Non-pigmented ciliary epithelial cell (primary cell): Measurements from ENCODE around the gene PTF1A.

Source experiments
- DNase-seq: peaks from one replicate; pipeline ENCODE4 v3.0.0-alpha.2; 2010; ENCODE audit warnings: low read depth

PTF1A gene

GRCh38 chr10:23191764-23192711 lies at the start of gene PTF1A:
PTF1A (plus strand) TSS chr10:23192312; CDS start chr10:23192531, 219 bp downstream.
- no peak for DNase-seq

GRCh38 chr10:23146258-23146657 lies 45.9 kb upstream of the PTF1A start:
- no peak for DNase-seq

DNA sequence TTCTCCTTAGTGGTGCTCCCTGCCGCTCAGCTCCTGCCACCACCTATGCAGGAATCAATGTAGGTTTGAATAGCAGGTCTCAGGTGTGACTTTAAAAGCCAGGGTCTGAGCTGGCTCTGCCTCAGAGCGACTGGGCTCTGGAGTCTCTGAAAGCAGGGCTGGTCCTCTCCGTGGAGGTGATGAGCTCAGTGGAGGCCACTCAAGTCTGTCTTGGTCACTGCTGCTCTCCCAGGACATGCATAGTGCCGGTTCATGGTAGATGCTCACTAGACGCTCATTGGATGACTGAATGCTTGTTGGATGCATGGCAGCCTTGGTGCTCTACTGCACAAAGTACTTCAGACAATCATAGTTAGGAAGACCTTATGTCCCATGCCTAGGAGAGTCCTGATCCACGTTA lies 45.1 kb upstream of the PTF1A start:
- no peak for DNase-seq

DNA sequence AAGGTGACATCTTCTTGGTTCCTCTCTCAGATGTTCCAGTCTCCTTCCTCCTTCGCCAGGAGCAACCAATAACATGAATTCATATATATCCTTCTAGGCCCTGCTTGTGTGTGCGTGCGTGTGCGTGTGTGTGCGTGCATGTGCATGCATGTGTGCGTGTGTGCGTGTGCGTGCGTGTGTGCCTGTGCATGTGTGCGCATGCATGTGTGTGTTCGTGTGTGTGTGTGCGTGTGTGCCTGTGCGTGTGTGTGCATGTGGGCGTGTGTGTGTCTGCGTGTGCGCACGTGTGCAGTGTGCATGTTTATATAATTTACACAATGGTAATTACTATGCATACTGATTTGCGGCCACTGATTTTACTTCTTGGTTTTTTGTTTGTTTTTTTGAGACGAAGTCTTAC lies 43.9 kb upstream of the PTF1A start:
- DNase-seq = no peak

DNA sequence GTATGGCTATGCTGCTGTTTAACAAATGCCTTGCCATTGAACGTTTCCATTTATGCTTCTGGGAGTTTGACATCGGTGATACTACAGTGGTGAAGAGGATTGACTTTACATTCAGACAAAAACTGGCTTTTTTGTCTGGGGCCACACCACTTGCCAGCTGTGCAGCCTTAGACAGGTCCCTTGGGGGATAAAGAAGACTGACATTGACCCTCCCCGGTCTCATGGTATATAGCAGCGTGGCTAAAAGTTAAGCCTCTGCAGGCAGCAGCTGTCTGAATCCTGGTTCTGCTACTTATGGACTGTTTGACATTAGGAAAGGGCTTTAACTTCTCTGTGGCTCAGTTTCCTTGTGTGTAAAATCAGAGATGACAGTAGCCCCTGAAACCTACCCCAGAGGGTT lies 42.0 kb upstream of the PTF1A start:
- no peak for DNase-seq

GRCh38 chr10:23150610-23151009 lies 41.5 kb upstream of the PTF1A start:
- DNase-seq = no peak

DNA sequence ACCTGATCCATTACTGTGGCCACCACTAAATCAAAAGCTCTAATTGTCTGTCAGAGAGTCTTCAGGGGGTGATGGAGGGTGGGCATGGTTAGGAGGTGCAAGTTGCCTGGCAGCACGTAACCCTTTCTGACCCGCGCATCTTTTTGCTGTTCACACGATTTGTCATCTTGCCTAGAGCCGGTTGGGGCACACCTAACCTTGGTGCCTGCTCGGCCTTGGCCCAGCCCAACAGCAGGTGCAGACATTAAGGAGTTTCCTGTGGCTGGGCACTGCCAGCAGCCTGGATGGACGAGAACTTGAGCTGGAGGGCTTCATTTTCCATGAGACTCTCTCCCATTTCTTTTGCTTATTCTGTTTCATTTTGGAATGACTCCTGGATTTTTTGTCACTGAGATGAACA lies 41.0 kb upstream of the PTF1A start:
- DNase-seq = no peak

DNA sequence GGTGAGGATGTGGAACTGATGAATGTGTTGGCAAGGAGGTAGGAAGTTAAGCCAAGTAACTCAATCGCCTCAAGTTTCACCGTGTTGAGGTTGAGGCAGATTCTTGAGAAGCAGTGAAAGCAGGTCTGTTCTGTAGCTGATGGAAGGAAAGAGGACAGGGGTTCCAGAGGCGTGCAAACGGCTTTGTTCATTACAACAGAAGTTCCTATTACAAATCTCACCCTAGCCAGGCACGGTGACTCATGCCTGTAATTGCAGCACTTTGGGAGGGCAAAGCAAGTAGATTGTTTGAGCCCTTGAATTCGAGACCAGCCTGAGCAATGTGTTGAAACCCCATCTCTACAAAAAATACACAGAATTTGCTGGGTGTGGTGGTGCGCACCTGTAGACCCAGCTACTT lies 36.9 kb upstream of the PTF1A start:
- no peak for DNase-seq

GRCh38 chr10:23156447-23157150 lies 35.5 kb upstream of the PTF1A start:
- DNase-seq = no peak

GRCh38 chr10:23157239-23157681 lies 34.9 kb upstream of the PTF1A start:
- no peak for DNase-seq

DNA sequence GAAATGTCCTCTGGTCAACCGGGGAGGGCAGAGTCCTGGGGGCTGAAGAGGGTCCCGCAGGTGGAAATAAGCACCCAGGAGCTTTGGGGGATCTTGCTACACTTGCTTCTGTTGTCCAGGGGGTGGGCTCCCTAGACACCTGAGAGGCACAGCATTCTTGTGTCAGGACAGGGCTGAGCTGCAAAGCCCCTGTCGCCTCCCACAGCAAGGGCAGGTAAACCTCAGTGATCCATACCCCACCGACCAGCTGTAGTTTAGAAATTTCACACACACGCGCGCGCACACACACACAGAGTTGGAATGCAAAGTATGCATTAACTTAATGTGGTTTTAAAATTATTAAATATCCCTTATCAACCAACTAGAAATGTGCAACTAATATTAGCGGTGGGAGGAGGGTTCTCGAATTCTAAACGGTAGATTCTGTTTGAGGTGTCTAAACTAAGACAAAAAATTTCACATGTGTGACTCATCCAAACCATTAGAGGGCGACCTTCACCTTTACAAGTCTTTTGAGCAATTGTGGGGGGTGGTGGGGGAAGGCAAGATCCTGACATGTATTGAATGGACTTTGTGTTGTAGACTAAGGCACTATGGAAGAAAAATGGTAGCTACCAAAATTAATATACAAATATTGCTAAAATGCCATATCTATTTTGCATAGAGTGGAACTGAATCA lies 34.3 kb upstream of the PTF1A start:
- peak; percentile 9 for DNase-seq

DNA sequence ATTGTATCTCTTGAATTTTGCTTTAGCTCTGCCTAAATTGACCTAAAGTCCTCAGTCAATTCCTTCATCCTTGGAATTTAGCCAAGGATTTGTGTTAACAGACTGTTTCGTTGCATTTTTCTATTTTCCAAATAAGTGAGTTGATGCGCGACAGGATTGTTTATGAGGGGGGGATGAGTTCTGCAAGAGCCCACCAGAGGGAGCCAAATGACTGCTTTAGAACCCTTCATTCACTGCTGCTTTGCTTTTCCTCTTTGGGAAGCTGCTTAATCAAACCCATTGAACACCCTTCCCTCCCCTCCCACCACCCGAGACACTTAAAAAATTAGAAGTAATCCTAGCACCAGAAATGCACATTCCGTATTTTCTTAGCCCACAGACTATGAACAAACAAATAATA lies 33.7 kb upstream of the PTF1A start:
- peak; percentile 14 for DNase-seq

DNA sequence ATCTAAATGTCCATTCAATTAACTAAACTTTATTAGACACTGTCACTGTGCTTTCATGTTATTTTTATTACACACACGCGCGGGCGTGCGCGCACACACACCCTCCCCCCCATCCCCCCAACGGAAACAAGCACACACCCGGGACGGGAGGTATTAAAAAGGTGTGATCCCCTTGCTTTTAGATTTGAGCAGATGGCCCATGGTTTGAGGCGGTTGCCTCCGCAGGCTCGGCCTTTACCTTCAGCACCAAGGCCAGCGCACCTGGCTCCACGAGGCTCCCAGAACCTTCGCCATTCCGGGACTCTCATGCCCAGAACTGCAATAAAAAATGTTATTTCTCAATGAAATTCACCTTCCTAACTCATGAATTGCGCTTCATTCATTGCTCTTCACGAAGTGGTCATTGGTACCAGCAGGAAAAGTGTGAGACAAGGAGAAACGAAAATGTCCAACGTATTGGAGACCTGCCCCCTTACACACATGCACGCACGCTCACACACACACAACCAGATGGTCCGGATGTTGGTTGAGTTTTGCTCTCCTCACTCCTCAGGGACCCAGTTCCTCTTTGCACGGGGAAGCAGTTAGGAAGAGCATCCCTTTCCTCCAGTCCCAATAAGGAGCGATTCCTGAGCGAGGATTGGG lies 20.8 kb upstream of the PTF1A start:
- no peak for DNase-seq

DNA sequence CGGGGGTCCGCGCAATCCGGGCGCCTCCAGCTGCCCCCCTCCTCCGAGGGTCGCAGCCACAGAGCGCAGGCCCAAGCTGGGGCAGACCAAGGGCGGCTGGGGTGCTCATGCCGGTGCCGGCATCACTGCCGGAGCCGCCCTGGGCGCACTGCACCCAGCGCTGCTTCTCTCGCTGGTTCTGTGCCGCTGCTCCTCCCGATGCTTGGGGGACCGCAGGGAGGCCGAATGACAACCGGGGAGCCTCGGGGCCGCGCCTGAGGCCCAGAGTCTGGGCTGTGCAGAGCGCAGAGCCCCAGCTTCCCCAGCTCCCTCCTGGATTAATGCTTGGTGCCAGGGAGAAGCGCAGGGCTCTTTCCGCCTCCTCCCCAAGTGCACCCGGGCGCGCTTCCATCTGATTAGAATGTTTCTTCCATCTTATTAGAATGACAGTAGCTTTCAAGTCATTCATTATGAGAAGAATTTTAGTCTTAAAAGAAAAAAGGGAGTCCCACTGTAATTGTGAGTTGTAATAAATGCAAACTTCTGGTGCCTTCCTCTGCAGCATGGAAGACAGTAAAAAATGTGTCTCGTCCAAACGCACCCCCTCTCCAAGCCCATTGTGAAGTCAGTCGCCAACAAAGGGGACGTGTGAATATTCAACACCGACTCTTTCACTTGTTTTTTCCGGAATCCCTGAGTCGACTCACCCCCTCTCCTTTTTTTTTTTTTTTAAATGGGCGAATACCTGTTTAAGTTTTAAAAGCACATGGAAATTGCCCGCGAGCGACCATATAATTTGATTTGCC lies 19.5 kb upstream of the PTF1A start:
- DNase-seq = no peak

DNA sequence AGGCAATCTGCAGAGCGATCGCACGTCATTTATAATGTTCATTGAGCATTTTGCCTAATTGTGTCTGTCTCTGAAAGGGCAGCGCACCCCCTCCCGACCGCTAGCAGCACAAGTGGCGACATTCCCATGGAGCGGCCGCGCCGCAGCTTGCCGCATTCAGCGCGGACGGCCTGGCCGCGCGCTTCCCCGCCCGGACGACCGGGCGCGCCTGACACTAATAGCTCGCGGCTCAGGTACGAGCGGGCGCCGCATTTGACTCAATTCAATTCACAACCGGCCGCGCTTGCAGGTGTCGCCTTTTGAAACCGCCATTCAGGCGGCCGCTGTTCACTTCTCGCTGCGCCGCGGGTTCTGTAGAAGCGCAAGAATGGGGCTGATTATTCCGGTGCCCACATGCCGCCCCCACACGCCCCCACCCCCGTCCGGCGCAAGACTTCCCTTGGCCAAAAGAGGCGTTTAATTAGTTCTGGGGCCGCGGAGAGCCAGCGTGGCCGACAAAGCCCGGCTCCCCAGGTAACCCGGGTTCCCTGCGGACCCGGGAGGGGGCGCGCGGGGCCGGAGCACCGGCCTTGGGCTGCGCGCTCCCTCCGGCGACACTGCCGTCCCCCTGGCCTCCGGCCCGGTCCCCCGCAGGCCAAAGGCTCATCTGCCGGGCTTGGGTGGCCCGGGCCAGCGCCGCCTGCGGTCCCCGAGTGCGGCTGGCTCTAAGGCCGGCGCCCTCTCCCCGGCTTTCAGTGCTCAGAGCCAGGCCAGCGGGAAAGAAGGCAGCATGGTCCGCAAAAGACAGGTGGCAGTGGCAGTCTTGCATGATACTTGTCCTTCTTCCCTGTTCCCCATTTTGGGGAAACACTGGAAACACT lies 18.7 kb upstream of the PTF1A start:
- DNase-seq = no peak

DNA sequence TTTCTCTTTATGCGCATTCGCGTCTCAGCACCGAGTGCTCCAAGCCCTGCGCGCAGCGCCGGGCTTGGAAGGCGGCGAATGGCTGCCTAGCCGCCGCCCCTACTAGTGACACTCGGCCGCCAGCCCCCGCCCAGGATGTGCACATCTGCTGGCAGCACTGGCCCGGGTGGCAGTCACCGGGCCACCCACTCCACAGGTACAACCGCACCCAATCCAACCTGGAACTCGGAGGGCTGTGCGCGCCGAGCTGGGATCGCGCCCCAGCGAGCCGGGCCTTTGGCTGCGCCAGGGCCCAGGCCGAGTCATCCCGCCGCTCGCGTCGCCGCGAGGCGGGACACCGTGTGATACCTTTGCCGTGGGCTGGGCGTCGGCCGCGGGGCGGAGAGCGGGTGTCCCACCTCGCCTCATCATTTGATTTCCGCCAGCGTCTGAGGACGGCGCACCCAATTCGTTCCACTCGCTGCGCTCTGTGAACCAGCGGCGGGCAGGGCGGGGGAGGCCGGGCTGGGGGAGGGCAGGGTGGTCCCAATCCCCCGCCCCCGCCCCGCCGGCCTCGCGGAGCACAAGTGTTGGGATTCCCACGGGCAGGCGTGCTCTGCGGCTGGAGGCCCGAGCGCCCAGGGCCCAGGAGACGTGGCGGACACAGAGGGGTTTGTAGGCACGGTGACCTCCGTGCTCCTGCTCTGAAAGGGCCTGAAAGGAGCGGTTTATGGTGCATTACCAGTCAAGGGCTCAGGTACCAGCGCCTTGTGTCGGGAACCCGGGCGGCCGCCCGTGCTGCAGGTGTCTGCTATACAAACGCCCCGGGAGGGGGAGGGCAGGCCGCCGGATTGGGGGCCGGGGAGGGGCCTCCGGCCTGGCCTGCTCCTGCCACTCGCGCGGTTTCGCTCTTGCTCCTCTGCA lies 17.8 kb upstream of the PTF1A start:
- DNase-seq = no peak

- DNase-seq = no peak
Observed at GRCh38 chr10:23174977-23175512, 17.1 kb upstream of the PTF1A start.

DNA sequence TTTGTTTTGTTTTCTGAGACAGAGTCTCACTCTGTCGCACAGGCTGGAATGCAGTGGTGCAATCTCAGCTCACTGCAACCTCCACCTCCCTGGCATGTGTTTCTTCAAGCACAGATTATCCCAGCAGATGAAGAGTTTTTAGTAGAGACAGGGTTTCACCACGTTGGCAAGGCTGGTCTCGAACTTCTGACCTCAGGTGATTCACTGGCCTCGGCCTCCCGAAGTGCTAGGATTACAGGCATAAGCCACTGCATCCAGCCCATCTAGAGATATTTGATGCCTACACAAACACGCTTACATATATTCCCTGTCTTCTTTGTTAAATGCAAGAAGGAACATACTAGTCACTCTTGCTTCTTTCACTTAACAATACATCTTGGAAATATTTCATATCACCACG lies 5.9 kb upstream of the PTF1A start:
- no peak for DNase-seq

DNA sequence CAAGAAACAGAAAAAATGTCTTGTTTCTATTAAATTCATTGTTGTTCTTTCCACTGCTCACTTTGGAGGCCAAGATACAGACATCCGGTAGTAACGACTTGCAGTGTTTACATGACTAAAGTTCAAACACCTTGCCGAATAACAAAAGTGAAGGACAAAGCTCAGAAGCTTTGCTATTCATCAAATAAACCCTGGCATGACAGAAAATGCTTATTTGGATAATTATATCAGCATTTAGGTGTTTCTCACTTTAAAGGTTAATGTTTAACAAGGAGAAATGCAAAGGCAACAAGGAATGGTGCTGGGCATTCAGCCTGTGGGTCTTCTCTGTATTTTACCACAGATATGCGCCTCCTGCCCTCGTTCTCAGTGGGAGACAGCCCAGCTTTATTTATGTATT lies 5.4 kb upstream of the PTF1A start:
- no peak for DNase-seq
